ENCODE results near the gene HCN1. TPM values are rescaled to one million over a fixed set of nuclear protein-coding genes. Genes with fewer than 3 reads are reported as not detected.

Gene HCN1
- total and polyA plus RNA-seq, 7 donors: under 0.01 to 0.71 (median 0.15) TPM; not detected in 1

GRCh38 chr5:45691656-45692055, 4.5 kb downstream of the HCN1 start:
- Histone ChIP-seq H3K9me3 (no peaks in the 10 kb centered on the region), H3K36me3 (no peaks in the 10 kb centered on the region), H3K4me3 (no peak overlapping the region), H3K4me1 (peaks cover 0 to 14% (median 12%) of the 10 kb centered on the region in 4 donors), H3K27me3 (peaks cover 16 to 80% (median 23%) of the 10 kb centered on the region in 3 donors), H3K27ac (no peak overlapping the region)
- WGBS, 2 donors: 74 to 83% methylated on average over 4 of the region's 4 CpGs
- TF ChIP-seq POLR2A (IDR thresholded peaks at IDR 0.05) (no peak), POLR2AphosphoS5 (IDR thresholded peaks at IDR 0.05) (no peak), EP300 (IDR thresholded peaks at IDR 0.05) (no peak), CTCF (IDR thresholded peaks at IDR 0.05) (no peak)
- intact Hi-C loops (cut with DNase I): no loop called here
- no peak for DNase-seq

GRCh38 chr5:45687701-45688100, 8.5 kb downstream of the HCN1 start:
- intact Hi-C loops (cut with DNase I): no loop called here
- 45 to 72% methylated on average over 2 of the region's 2 CpGs for WGBS, 2 donors

DNA sequence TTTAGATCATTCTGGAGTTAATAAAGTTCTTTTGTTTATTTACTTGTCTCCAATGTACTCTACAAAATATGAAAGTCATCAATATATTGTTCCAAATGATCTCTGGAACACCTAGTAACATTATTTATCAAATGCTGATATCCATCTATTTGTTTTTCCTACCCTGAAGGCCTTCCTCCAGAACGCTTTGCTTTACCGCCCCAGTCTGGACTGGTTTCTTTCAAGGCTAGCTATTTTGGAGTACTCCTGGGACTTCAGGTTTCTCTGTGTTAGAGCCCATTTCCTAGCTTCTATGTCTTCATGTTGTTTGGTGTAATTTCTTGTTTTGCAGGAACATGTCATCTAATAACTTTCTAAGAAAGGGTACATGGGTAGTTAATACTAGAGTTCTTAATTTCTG, 9.6 kb downstream of the HCN1 start:
- Histone ChIP-seq H3K27ac (no peak overlapping the region), H3K9me3 (no peaks in the 10 kb centered on the region), H3K4me1 (no peaks in the 10 kb centered on the region), H3K36me3 (no peaks in the 10 kb centered on the region), H3K4me3 (no peak overlapping the region), H3K27me3 (peaks cover 0 to 34% (median 0%) of the 10 kb centered on the region in 3 donors)
- intact Hi-C loops (cut with DNase I): no loop called here
- no peak for DNase-seq
- WGBS, 2 donors: 75 to 85% methylated on average over 2 of the region's 2 CpGs
- no peak for TF ChIP-seq EP300 (IDR thresholded peaks at IDR 0.05)
- TF ChIP-seq POLR2AphosphoS5 (IDR thresholded peaks at IDR 0.05): no peak
- TF ChIP-seq CTCF (IDR thresholded peaks at IDR 0.05): no peak
- TF ChIP-seq POLR2A (IDR thresholded peaks at IDR 0.05): no peak

More at GRCh38 chr5:45687701-45688100, 8.5 kb downstream of the HCN1 start:
- DNase-seq: no peak
- H3K27me3 ChIP-seq: peaks cover 0 to 45% (median 0%) of the 10 kb centered on the region in 3 donors
- TF ChIP-seq POLR2A (IDR thresholded peaks at IDR 0.05) (no peak), POLR2AphosphoS5 (IDR thresholded peaks at IDR 0.05) (no peak), EP300 (IDR thresholded peaks at IDR 0.05) (no peak), CTCF (IDR thresholded peaks at IDR 0.05) (no peak)
- no peaks in the 10 kb centered on the region for H3K36me3 ChIP-seq
- no peaks in the 10 kb centered on the region for H3K4me1 ChIP-seq
- H3K9me3 ChIP-seq: no peaks in the 10 kb centered on the region
- H3K4me3 ChIP-seq: no peak overlapping the region
- no peak overlapping the region for H3K27ac ChIP-seq

- Histone ChIP-seq H3K36me3 (no peaks in the 10 kb centered on the region), H3K27ac (no peak overlapping the region), H3K27me3 (peaks cover 0 to 11% (median 0%) of the 10 kb centered on the region in 3 donors), H3K9me3 (no peaks in the 10 kb centered on the region), H3K4me1 (no peaks in the 10 kb centered on the region), H3K4me3 (no peak overlapping the region)
- no peak for TF ChIP-seq EP300 (IDR thresholded peaks at IDR 0.05)
- no peak for TF ChIP-seq POLR2AphosphoS5 (IDR thresholded peaks at IDR 0.05)
- TF ChIP-seq POLR2A (IDR thresholded peaks at IDR 0.05): no peak
- TF ChIP-seq CTCF (IDR thresholded peaks at IDR 0.05): no peak
- no peak for DNase-seq
- intact Hi-C loops (cut with DNase I): no loop called here
Observed at GRCh38 chr5:45684118-45684517, 12.1 kb downstream of the HCN1 start.

DNA sequence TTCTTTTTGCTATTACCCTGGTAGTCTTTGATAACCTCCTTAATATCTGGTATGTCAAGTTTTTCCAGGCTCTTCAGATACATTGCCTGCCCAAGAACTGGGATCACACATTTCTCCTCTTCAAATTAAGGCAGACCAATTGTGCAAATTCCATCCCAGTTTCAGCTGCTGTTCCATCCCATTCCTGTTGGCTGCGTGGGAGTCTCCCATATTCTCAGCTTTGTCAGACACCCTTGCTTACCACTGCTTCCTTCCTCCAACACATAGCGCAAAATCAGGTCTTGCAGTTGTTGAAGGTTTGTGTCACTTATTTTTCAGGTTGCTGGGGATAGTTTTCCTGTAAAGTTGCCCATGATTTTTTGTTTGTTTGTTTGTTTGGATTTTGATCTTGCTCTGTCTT, 15.2 kb downstream of the HCN1 start:
- Histone ChIP-seq H3K27me3 (no peaks in the 10 kb centered on the region), H3K27ac (no peak overlapping the region), H3K36me3 (no peaks in the 10 kb centered on the region), H3K4me1 (no peaks in the 10 kb centered on the region), H3K9me3 (no peaks in the 10 kb centered on the region), H3K4me3 (no peak overlapping the region)
- WGBS, 2 donors: 75 to 78% methylated on average over 2 of the region's 2 CpGs
- intact Hi-C loops (cut with DNase I): no loop called here
- TF ChIP-seq POLR2AphosphoS5 (IDR thresholded peaks at IDR 0.05) (no peak), POLR2A (IDR thresholded peaks at IDR 0.05) (no peak)
- no peak for DNase-seq

Measured in sigmoid colon (tissue), 7 donors.